HepG2 (cell line): ENCODE data around the gene ABHD18. TPM values are rescaled to one million over a fixed set of nuclear protein-coding genes. Genes with fewer than 3 reads are reported as not detected.

Source experiments
- AGO2 ChIP-seq: fragments of 200-400 bp; formaldehyde crosslinking; optimal IDR thresholded peaks from 2 replicates; pipeline ENCODE3; 2017; ENCODE audit warnings: mild to moderate bottlenecking, low read depth, low read length, moderate library complexity
- ARNT2 ChIP-seq: sonication (generic); formaldehyde crosslinking; IDR thresholded peaks from 2 replicates; pipeline ENCODE4 v1.8.0; 2022; ENCODE audit warnings: mild to moderate bottlenecking, low read depth, missing genetic modification reagents, moderate library complexity
- BATF2 ChIP-seq: sonication (generic); formaldehyde crosslinking; IDR thresholded peaks from 2 replicates; pipeline ENCODE4 v1.8.0; 2022; ENCODE audit warnings: mild to moderate bottlenecking, missing genetic modification reagents, moderate library complexity
- CENPT ChIP-seq: sonication (generic); formaldehyde crosslinking; IDR thresholded peaks from 2 replicates; pipeline ENCODE4 v1.8.0; 2022; ENCODE audit warnings: low read depth, mild to moderate bottlenecking, moderate library complexity, missing genetic modification reagents
- DPF2 ChIP-seq: sonication (generic); formaldehyde crosslinking; IDR thresholded peaks from 2 replicates; pipeline ENCODE4 v1.4.0; 2020; ENCODE audit warnings: mild to moderate bottlenecking, low read depth, missing genetic modification reagents, borderline replicate concordance
- DR1 ChIP-seq: sonication (generic); formaldehyde crosslinking; IDR thresholded peaks from 2 replicates; pipeline ENCODE4 v1.8.0; 2021; ENCODE audit warnings: mild to moderate bottlenecking, missing genetic modification reagents, inconsistent platforms
- EED ChIP-seq: sonication (generic); formaldehyde crosslinking; IDR thresholded peaks from 2 replicates; pipeline ENCODE4 v1.5.0; 2020; ENCODE audit warnings: mild to moderate bottlenecking, missing genetic modification reagents
- ELF3 ChIP-seq: IDR thresholded peaks from 2 replicates; pipeline ENCODE4 v1.6.1; 2016; ENCODE audit warnings: missing genetic modification reagents, missing compliant biosample characterization
- ESRRA ChIP-seq: sonication (generic); formaldehyde crosslinking; IDR thresholded peaks from 2 replicates; pipeline ENCODE4 v1.5.1; 2020; ENCODE audit warnings: mild to moderate bottlenecking, low read depth, missing genetic modification reagents
- FOXK2 ChIP-seq: fragments of 450-650 bp; IDR thresholded peaks from 2 replicates; pipeline ENCODE4 v1.6.1; 2016
- HIVEP1 ChIP-seq: sonication (generic); formaldehyde crosslinking; IDR thresholded peaks from 2 replicates; pipeline ENCODE4 v1.4.0; 2020; ENCODE audit warnings: mild to moderate bottlenecking, missing genetic modification reagents
- MTF1 ChIP-seq: sonication (generic); formaldehyde crosslinking; IDR thresholded peaks from 2 replicates; pipeline ENCODE4 v1.5.0; 2020; ENCODE audit warnings: missing genetic modification reagents
- NFIC ChIP-seq: IDR thresholded peaks from 2 replicates; pipeline ENCODE4 v1.6.1; 2012; ENCODE audit warnings: mild to moderate bottlenecking, low read length, inconsistent platforms
- POLR2AphosphoS2 ChIP-seq: IDR thresholded peaks from 2 replicates; pipeline ENCODE4 v1.6.1; 2011; ENCODE audit warnings: low read depth, low read length, improper control_type of control experiment
- RBM22 ChIP-seq: fragments of 200-400 bp; formaldehyde crosslinking; optimal IDR thresholded peaks from 2 replicates; pipeline ENCODE3; 2017; ENCODE audit warnings: mild to moderate bottlenecking, low read length, moderate library complexity
- RELA ChIP-seq: sonication (generic); formaldehyde crosslinking; IDR thresholded peaks from 2 replicates; pipeline ENCODE4 v1.4.0; 2020; ENCODE audit warnings: missing genetic modification reagents
- SETDB1 ChIP-seq: sonication (generic); formaldehyde crosslinking; IDR thresholded peaks from 2 replicates; pipeline ENCODE4 v1.5.1; 2020; ENCODE audit warnings: missing genetic modification reagents, mild to moderate bottlenecking, borderline replicate concordance
- SOX13 ChIP-seq, 3 experiments: fragments of 450-650 bp in 1 of 3; sonication (generic) in 1 of 3; formaldehyde crosslinking in 1 of 3; IDR thresholded peaks in 2 of 3; conservative IDR thresholded peaks in 1 of 3; 2 replicates each; pipeline versions ENCODE4 v1.5.0 to v1.6.1; 2016 to 2020; ENCODE audit warnings: antibody characterized with exemption in 1 of 3, mild to moderate bottlenecking in 1 of 3, missing compliant biosample characterization in 1 of 3, missing genetic modification reagents in 1 of 3, moderate library complexity in 1 of 3
- SP2 ChIP-seq: sonication (generic); formaldehyde crosslinking; IDR thresholded peaks from 2 replicates; pipeline ENCODE4 v1.5.1; 2020; ENCODE audit warnings: mild to moderate bottlenecking, missing genetic modification reagents
- SRSF1 ChIP-seq: fragments of 200-400 bp; formaldehyde crosslinking; optimal IDR thresholded peaks from 2 replicates; pipeline ENCODE3; 2017; ENCODE audit warnings: mild to moderate bottlenecking, low read depth, low read length, moderate library complexity
- ZIK1 ChIP-seq: sonication (generic); formaldehyde crosslinking; IDR thresholded peaks from 2 replicates; pipeline ENCODE4 v1.5.0; 2020; ENCODE audit warnings: mild to moderate bottlenecking, low read depth, missing genetic modification reagents, borderline replicate concordance
- ZNF10 ChIP-seq: sonication (generic); formaldehyde crosslinking; IDR thresholded peaks from 2 replicates; pipeline ENCODE4 v1.4.0; 2020; ENCODE audit warnings: mild to moderate bottlenecking, low read depth, missing genetic modification reagents, borderline replicate concordance
- ZNF775 ChIP-seq: sonication (generic); formaldehyde crosslinking; IDR thresholded peaks from 2 replicates; pipeline ENCODE4 v1.4.0; 2020; ENCODE audit warnings: missing genetic modification reagents, mild to moderate bottlenecking, moderate library complexity, borderline replicate concordance
- ZSCAN20 ChIP-seq: sonication (generic); formaldehyde crosslinking; IDR thresholded peaks from 2 replicates; pipeline ENCODE4 v1.4.0; 2020; ENCODE audit warnings: missing genetic modification reagents, mild to moderate bottlenecking, borderline replicate concordance
- polyA plus RNA-seq, 8 experiments: library from polyadenylated mRNA; depleted of rRNA in 3 of 8; stranded (reverse) in 7 of 8; unstranded in 1 of 8; fragments of >200 nt; fragmentation: Illumina TruSeq in 4 of 8; extraction: Trizol in 4 of 8; gene quantifications; 2 replicates each; pipeline versions ENCODE4 v1.2.1 to v1.2.3, GENCODE V29; 2011 to 2016; ENCODE audit warnings: low read depth in 4 of 8, missing spikeins in 1 of 8, mixed read lengths in 1 of 8; ENCODE audit not compliant: insufficient read depth in 1 of 8
- total RNA-seq, 5 experiments: library from RNA; depleted of rRNA; stranded (reverse); fragments of >200 nt; fragmentation: Illumina TruSeq; extraction: Trizol; gene quantifications; 2 replicates each; pipeline ENCODE4 v1.2.3, GENCODE V29; 2016; ENCODE audit warnings: low read depth in 1 of 5
- TF ChIP-seq, protein P1 (sequence below): sonication (generic); formaldehyde crosslinking; IDR thresholded peaks from 2 replicates; pipeline ENCODE4 v1.8.1; 2023; ENCODE audit warnings: mild to moderate bottlenecking, missing genetic modification reagents
- TF ChIP-seq, protein P2 (sequence below): sonication (generic); formaldehyde crosslinking; IDR thresholded peaks from 2 replicates; pipeline ENCODE4 v1.4.0; 2020; ENCODE audit warnings: missing genetic modification reagents, mild to moderate bottlenecking, borderline replicate concordance

ABHD18 gene
- total and polyA plus RNA-seq, 2 of the 13 experiments (the other 11 are each of a cell fraction or from before 2014, with no cell fraction given), result 5.5 to 16.3 TPM

DNA sequence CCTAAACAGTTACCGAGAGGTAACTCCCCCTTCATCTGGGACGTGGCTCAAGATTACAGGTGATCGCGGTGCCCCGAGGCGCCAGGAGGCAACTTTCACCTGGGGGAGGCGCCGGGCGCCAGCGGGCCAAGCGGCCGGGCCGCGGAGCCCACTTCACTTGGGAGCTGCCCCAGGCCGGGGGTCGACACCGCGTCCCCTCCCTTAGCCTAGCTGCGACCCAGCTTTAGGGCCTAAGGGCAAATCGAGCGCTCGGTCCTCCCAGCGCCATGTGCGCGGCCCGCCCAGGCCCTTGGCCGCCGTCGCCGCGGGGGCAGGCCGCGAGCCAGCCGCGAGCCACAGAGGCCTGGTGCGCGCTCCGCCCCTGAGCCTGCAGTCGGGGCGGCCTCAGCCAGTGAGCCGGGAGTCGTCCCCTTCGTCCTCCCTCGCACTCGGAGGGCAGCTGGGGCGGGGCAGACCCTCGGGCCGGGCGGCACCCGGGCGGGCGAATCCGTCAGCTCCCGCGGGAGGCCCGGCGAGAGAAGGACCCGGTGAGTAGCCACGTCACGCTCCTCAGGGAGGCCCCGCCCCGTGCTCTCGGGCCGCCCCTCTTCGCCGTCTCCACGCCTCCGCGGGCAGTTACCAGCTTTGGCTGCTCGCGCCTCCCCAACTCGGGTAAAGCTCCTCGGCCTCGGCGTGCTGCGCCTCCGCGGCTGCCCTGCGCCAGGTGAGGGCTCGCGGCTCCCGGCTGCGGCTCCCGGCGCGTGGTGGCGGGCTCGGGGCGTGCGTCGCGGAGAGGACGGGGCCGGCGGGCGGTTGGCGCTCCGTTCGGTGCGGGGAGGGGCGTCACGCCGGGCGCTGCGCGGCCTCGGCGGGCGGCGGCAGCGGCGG, 95.7 kb downstream of the ABHD18 start, which contains the start of gene LARP1B (continued):
- TF ChIP-seq, protein P1, sequence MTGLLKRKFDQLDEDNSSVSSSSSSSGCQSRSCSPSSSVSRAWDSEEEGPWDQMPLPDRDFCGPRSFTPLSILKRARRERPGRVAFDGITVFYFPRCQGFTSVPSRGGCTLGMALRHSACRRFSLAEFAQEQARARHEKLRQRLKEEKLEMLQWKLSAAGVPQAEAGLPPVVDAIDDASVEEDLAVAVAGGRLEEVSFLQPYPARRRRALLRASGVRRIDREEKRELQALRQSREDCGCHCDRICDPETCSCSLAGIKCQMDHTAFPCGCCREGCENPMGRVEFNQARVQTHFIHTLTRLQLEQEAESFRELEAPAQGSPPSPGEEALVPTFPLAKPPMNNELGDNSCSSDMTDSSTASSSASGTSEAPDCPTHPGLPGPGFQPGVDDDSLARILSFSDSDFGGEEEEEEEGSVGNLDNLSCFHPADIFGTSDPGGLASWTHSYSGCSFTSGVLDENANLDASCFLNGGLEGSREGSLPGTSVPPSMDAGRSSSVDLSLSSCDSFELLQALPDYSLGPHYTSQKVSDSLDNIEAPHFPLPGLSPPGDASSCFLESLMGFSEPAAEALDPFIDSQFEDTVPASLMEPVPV (CRISPR knock-in tag), result peak; percentile 79; the same call in 1 of the 2 replicates
- TF ChIP-seq ZNF775 (CRISPR knock-in tag) (no peak), DR1 (CRISPR knock-in tag) (peak; percentile 67), RELA (CRISPR knock-in tag) (no peak), ZIK1 (CRISPR knock-in tag) (peak; percentile 96), ZNF10 (CRISPR knock-in tag) (no peak), FOXK2 (no peak), RBM22 (no peak), ARNT2 (CRISPR knock-in tag) (peak; percentile 87), AGO2 (peak; percentile 87), MTF1 (no peak), ESRRA (CRISPR knock-in tag) (peak; percentile 71), ELF3 (peak; percentile 55; the same call in 1 of the 2 replicates), HIVEP1 (no peak; the same call in 1 of the 2 replicates), EED (CRISPR knock-in tag) (peak; percentile 75), SOX13 (IDR thresholded peaks at IDR 0.05) (peak; percentile 10; the same call in 1 of the 2 replicates), SOX13 (CRISPR knock-in tag; conservative IDR thresholded peaks at IDR 0.05 in 1 of 2, IDR thresholded peaks at IDR 0.05 in 1 of 2) (peak; percentile 55 to 91; a peak in 3 of 4 replicates), NFIC (no peak), BATF2 (CRISPR knock-in tag) (peak; percentile 62; the same call in 1 of the 2 replicates), DPF2 (CRISPR knock-in tag) (no peak), SRSF1 (no peak), CENPT (CRISPR knock-in tag) (0 out of 2 replicates have a peak, but pooled peaks have one; percentile 26), ZSCAN20 (no peak; the same call in 1 of the 2 replicates), SP2 (CRISPR knock-in tag) (no peak), POLR2AphosphoS2 (no peak; the same call in 1 of the 2 replicates), SETDB1 (CRISPR knock-in tag) (no peak)
- TF ChIP-seq, protein P2, sequence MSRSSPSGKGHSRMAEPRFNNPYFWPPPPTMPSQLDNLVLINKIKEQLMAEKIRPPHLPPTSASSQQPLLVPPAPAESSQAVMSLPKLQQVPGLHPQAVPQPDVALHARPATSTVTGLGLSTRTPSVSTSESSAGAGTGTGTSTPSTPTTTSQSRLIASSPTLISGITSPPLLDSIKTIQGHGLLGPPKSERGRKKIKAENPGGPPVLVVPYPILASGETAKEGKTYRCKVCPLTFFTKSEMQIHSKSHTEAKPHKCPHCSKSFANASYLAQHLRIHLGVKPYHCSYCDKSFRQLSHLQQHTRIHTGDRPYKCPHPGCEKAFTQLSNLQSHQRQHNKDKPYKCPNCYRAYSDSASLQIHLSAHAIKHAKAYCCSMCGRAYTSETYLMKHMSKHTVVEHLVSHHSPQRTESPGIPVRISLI (CRISPR knock-in tag), result peak; percentile 41; the same call in 1 of the 2 replicates
